PFSK-1 (cell line): ENCODE measurements around the gene ALOX12B.

Source experiments
- FOXP2 ChIP-seq: optimal IDR thresholded peaks from 2 replicates; pipeline ENCODE3; 2011; ENCODE audit warnings: borderline replicate concordance, control low read depth, inconsistent platforms; ENCODE audit not compliant: insufficient read depth; ENCODE audit errors: extremely low read length, extremely low read depth
- POLR2AphosphoS5 ChIP-seq: IDR thresholded peaks from 2 replicates; pipeline ENCODE4 v1.6.1; 2012; ENCODE audit warnings: low read depth, mild to moderate bottlenecking, control low read depth, low read length, moderate library complexity
- SIN3A ChIP-seq: IDR thresholded peaks from 2 replicates; pipeline ENCODE4 v1.6.1; 2012; ENCODE audit warnings: mild to moderate bottlenecking, low read length, moderate library complexity, borderline replicate concordance; ENCODE audit not compliant: insufficient read depth
- TAF1 ChIP-seq: IDR thresholded peaks from 2 replicates; pipeline ENCODE4 v1.6.1; 2012; ENCODE audit warnings: low read length, control low read depth, borderline replicate concordance; ENCODE audit not compliant: insufficient read depth
- TF ChIP-seq, protein P1 (sequence below), 2 experiments: IDR thresholded peaks; 2 replicates each; pipeline versions ENCODE4 v1.6.1 to v1.8.0; 2011 to 2012; ENCODE audit warnings: low read depth in 2 of 2, low read length in 2 of 2, control low read depth in 1 of 2, inconsistent platforms in 1 of 2, mild to moderate bottlenecking in 1 of 2, moderate library complexity in 1 of 2; ENCODE audit not compliant: insufficient read depth in 1 of 2

The ALOX12B gene

DNA sequence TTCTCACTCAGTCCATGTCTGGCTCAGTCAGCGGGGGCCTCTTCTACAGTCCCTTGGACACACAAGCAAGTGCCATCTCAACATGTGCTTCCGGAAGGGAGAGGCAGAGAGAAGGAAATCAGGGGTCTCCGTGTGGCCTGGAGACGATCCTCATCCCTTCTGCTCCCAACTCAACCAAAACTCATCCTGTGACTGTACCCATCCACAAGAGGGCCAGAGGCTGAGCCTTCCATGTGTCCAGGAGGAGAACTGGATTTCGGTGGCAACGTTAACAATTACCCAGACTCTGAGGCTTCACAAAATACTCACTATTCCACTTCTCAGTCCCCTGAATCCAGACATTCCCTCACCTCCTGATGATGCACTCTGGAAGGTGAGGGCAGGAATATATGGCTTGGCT lies 7.8 kb upstream of the ALOX12B start:
- TF ChIP-seq TAF1 (no peak), SIN3A (no peak), POLR2AphosphoS5 (no peak), FOXP2 (no peak)
- TF ChIP-seq, protein P1, sequence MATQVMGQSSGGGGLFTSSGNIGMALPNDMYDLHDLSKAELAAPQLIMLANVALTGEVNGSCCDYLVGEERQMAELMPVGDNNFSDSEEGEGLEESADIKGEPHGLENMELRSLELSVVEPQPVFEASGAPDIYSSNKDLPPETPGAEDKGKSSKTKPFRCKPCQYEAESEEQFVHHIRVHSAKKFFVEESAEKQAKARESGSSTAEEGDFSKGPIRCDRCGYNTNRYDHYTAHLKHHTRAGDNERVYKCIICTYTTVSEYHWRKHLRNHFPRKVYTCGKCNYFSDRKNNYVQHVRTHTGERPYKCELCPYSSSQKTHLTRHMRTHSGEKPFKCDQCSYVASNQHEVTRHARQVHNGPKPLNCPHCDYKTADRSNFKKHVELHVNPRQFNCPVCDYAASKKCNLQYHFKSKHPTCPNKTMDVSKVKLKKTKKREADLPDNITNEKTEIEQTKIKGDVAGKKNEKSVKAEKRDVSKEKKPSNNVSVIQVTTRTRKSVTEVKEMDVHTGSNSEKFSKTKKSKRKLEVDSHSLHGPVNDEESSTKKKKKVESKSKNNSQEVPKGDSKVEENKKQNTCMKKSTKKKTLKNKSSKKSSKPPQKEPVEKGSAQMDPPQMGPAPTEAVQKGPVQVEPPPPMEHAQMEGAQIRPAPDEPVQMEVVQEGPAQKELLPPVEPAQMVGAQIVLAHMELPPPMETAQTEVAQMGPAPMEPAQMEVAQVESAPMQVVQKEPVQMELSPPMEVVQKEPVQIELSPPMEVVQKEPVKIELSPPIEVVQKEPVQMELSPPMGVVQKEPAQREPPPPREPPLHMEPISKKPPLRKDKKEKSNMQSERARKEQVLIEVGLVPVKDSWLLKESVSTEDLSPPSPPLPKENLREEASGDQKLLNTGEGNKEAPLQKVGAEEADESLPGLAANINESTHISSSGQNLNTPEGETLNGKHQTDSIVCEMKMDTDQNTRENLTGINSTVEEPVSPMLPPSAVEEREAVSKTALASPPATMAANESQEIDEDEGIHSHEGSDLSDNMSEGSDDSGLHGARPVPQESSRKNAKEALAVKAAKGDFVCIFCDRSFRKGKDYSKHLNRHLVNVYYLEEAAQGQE (IDR thresholded peaks at IDR 0.05; ENCODE audit: insufficient read depth in 1 of 2, low read depth in 2 of 2, low read length in 2 of 2) = no peak

DNA sequence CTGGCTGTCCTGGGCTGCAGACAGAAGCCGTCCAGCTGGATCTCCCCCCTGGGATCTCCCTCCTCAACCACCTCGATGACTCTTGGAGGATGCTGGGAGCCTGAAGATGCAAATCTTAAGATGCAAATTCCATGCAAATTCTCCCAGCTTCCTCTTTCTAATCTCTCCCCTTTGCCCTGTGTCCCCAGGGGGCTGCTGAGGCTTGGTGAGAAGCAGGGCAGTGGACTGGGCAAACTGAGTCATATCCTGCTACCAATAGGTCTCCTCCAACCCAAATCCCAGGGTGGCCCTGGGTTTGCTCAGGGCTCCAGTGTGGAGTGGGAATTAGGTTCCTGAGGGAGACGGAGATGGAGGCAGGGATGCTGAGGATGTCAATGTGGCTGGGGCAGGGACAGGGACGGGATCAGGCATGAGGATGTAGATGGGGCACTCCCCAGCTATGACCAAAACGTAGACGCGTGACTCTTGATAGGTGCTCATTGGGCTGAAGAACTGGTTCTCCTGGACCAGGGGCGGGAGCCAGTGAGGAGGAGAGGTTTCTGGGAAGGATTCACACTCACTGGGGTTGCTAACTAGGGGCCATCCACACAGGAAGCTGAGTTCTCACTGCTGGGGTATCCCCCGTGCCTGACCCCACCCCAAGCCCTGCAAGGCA lies 3.6 kb upstream of the ALOX12B start:
- TF ChIP-seq TAF1 = no peak
- TF ChIP-seq FOXP2 = no peak
- TF ChIP-seq POLR2AphosphoS5 = no peak
- TF ChIP-seq, protein P1 (IDR thresholded peaks at IDR 0.05; ENCODE audit: insufficient read depth in 1 of 2, low read depth in 2 of 2, low read length in 2 of 2) = no peak
- TF ChIP-seq SIN3A = no peak

DNA sequence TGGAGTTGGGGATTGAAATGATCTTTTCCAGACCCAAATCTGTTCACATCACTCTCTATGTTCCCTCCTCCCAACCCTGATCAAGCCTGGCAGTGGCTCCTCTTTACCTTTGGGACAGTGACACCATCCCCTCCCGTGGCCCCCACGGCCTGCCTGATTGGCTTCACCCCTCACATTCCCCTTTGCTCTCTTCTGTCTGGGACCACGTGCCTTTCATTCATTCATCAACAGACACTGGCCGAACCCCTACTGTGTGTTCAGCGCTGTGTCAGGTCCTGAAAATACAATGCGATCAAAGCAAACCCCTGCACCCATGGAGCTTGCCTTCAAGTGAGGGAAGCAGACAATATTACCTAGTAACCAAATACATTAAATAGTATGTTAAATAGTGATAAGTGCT lies 2.2 kb upstream of the ALOX12B start:
- TF ChIP-seq FOXP2 = no peak
- no peak for TF ChIP-seq TAF1
- TF ChIP-seq, protein P1 (IDR thresholded peaks at IDR 0.05; ENCODE audit: insufficient read depth in 1 of 2, low read depth in 2 of 2, low read length in 2 of 2) = no peak
- TF ChIP-seq SIN3A = no peak
- no peak for TF ChIP-seq POLR2AphosphoS5

DNA sequence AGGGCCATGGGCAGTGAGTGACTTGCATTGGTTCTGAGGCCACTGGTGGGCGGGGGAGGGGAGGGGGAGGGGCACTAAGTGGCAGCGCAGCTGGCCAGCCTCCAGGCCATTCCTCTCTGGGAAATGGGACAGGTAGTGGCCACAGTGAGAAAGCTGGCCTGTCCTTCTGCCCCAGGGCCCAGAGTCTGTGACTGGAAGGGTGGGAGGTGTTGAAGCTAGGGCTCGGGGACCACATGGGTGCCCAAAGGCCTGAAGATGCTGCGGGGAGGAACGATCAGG lies 375 bp upstream of the ALOX12B start:
- TF ChIP-seq TAF1 (no peak), SIN3A (no peak), FOXP2 (no peak), POLR2AphosphoS5 (no peak)
- TF ChIP-seq, protein P1 (IDR thresholded peaks at IDR 0.05; ENCODE audit: insufficient read depth in 1 of 2, low read depth in 2 of 2, low read length in 2 of 2) = no peak

DNA sequence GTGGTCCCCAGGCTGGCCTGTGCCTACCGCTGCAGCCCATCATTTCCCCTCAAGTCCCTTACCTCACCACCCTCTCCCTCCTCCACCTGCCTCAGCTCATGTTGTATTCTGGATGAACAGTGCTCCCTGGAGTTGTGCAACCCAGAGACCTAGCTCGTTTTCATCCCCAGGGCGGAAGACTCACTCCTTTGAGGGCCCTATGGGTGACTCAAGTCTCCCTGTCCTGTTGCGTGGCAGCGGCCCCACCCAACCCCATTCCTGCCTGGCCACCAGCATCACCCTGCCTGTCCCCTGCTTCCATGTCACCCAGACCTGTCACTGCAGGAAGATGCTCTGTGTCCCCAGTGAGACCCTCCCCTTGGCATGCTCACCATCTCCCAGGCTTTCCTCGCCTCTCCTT lies 3.3 kb downstream of the ALOX12B start:
- TF ChIP-seq FOXP2 = no peak
- TF ChIP-seq SIN3A = no peak
- TF ChIP-seq, protein P1 (IDR thresholded peaks at IDR 0.05; ENCODE audit: insufficient read depth in 1 of 2, low read depth in 2 of 2, low read length in 2 of 2) = no peak
- TF ChIP-seq TAF1 = no peak
- no peak for TF ChIP-seq POLR2AphosphoS5
